BLaER1 treated with 17β-estradiol and CSF1 and Interleukin-3, amounts not matched to agents 10 nM and 100 nM (cell line): Measurements from ENCODE around the gene FUT7.
A peak's percentile ranks its signal among the peaks of the same experiment; 100 is the strongest.

ENCODE experiments used
- H3K27ac ChIP-seq, 11 experiments: shearing (Covaris generic); formaldehyde crosslinking; 2 replicates each; pipeline ENCODE4 v1.8.1; 2022
- H3K27me3 ChIP-seq, 11 experiments: shearing (Covaris generic); formaldehyde crosslinking; 2 replicates each; pipeline ENCODE4 v1.8.1; 2022
- H3K36me3 ChIP-seq, 11 experiments: shearing (Covaris generic); formaldehyde crosslinking; 2 replicates each; pipeline ENCODE4 v1.8.1; 2022
- H3K4me1 ChIP-seq, 10 experiments: shearing (Covaris generic); formaldehyde crosslinking; 2 replicates each; pipeline ENCODE4 v1.8.1; 2022
- H3K4me2 ChIP-seq, 11 experiments: shearing (Covaris generic); formaldehyde crosslinking; 2 replicates each; pipeline ENCODE4 v1.8.1; 2022
- H3K4me3 ChIP-seq, 10 experiments: shearing (Covaris generic); formaldehyde crosslinking; 2 replicates each; pipeline ENCODE4 v1.8.1; 2022
- H3K9ac ChIP-seq, 11 experiments: shearing (Covaris generic); formaldehyde crosslinking; 2 replicates each; pipeline ENCODE4 v1.8.1; 2022
- H3K9me3 ChIP-seq, 11 experiments: shearing (Covaris generic); formaldehyde crosslinking; replicated peaks in 1 of 11; 2 replicates each; pipeline ENCODE4 v1.8.1; 2022
- H4K20me1 ChIP-seq, 11 experiments: shearing (Covaris generic); formaldehyde crosslinking; 2 replicates each; pipeline ENCODE4 v1.8.1; 2022
- Cebpa-rat ChIP-seq, 11 experiments: shearing (Covaris generic); IDR thresholded peaks; 2 replicates each; pipeline ENCODE4 v1.8.1; 2022

FUT7 gene

GRCh38 chr9:137022662-137023008 lies 9.3 kb downstream of the FUT7 start:
- TF ChIP-seq Cebpa-rat (IDR thresholded peaks at IDR 0.05): no peak
- Histone ChIP-seq H3K9me3 (no peaks in the 10 kb centered on the region), H3K4me3 (no peak overlapping the region), H4K20me1 (peaks cover 3 to 85% (median 51%) of the 10 kb centered on the region in 11 experiments; a peak in 18 of 22 replicates), H3K9ac (no peak overlapping the region), H3K27ac (no peak overlapping the region), H3K27me3 (no peaks in the 10 kb centered on the region), H3K4me2 (no peak overlapping the region; a peak in 1 of 22 replicates), H3K4me1 (peaks cover 28 to 65% (median 44%) of the 10 kb centered on the region in 10 experiments), H3K36me3 (peaks cover 5 to 52% (median 26%) of the 10 kb centered on the region in 11 experiments; a peak in 21 of 22 replicates)

DNA sequence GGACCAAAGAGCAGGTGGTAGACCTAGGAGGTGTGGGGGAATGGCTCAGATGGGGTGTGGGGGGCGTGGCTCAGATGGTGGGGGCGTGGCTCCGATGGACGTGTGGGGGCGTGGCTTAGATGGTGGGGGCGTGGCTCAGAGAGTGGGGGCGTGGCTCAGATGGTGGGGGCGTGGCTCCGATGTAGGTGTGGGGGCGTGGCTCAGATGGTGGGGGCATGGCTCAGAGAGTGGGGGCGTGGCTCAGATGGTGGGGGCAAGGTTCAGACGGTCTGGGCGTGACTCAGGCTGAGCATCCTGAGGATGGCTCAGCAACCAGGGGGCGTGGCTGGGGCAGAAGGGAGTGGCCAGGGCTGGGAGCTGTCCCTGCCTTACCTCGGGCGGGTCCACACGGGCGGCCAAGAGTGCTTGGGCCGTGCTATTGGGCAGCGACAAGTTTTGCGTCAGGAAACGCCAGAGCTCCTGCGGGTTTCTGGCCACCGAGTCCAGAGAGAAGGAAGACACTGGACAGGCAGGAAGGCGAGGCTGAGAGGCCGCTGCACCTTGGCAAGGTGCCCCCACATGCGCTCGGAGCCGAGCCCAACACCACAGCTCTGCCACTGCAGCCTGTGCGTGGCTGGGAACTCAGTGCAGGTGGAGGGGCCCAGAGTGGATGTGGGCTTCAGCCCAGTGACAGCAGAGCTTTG lies 9.8 kb downstream of the FUT7 start:
- TF ChIP-seq Cebpa-rat (IDR thresholded peaks at IDR 0.05): no peak
- no peak overlapping the region for H3K4me3 ChIP-seq
- H3K27me3 ChIP-seq: no peaks in the 10 kb centered on the region
- peaks cover 23 to 60% (median 38%) of the 10 kb centered on the region in 10 experiments for H3K4me1 ChIP-seq
- H3K27ac ChIP-seq: no peak overlapping the region
- H3K9ac ChIP-seq: no peak overlapping the region
- no peak overlapping the region; a peak in 1 of 22 replicates for H3K4me2 ChIP-seq
- H4K20me1 ChIP-seq: peaks cover 3 to 85% (median 46%) of the 10 kb centered on the region in 11 experiments; a peak in 18 of 22 replicates
- no peaks in the 10 kb centered on the region for H3K9me3 ChIP-seq
- peaks cover 10 to 57% (median 32%) of the 10 kb centered on the region in 11 experiments for H3K36me3 ChIP-seq

DNA sequence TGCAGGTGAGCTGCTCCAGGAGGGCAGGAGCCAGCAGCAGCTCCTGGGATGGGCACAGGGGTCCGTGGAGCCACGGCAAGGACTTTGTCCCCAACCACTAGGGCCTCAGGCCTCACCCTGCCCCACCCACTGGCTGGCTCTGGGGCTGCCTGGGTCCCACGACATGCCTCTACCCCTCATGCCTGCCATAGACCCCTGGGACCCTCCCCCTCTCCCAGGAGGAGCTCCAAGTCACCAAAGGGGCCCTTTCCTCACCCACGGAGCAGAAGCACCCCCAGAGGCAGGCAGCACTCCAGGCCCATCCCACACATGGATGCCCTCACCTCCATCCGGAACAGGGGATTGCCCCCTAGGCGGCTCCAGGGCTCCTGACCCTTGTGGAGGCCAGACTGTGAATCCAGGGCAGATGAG lies 10.3 kb downstream of the FUT7 start:
- H3K4me3 ChIP-seq: no peak overlapping the region
- H4K20me1 ChIP-seq: peaks cover 3 to 85% (median 41%) of the 10 kb centered on the region in 11 experiments; a peak in 18 of 22 replicates
- peaks cover 15 to 63% (median 37%) of the 10 kb centered on the region in 11 experiments for H3K36me3 ChIP-seq
- no peaks in the 10 kb centered on the region for H3K9me3 ChIP-seq
- TF ChIP-seq Cebpa-rat (IDR thresholded peaks at IDR 0.05): no peak
- H3K27ac ChIP-seq: no peak overlapping the region
- H3K9ac ChIP-seq: no peak overlapping the region
- H3K4me1 ChIP-seq: peaks cover 17 to 55% (median 33%) of the 10 kb centered on the region in 10 experiments
- H3K27me3 ChIP-seq: no peaks in the 10 kb centered on the region
- no peak overlapping the region for H3K4me2 ChIP-seq

- peaks cover 11 to 49% (median 27%) of the 10 kb centered on the region in 10 experiments for H3K4me1 ChIP-seq
- H3K27me3 ChIP-seq: no peaks in the 10 kb centered on the region
- no peak for TF ChIP-seq Cebpa-rat (IDR thresholded peaks at IDR 0.05)
- H3K9me3 ChIP-seq: no peaks in the 10 kb centered on the region
- H3K4me3 ChIP-seq: no peak overlapping the region
- H3K27ac ChIP-seq: no peak overlapping the region
- H3K9ac ChIP-seq: no peak overlapping the region
- H4K20me1 ChIP-seq: peaks cover 0 to 81% (median 34%) of the 10 kb centered on the region in 11 experiments; a peak in 18 of 22 replicates
- H3K36me3 ChIP-seq: peaks cover 21 to 69% (median 43%) of the 10 kb centered on the region in 11 experiments
- H3K4me2 ChIP-seq: no peak overlapping the region
These were observed 10.9 kb downstream of the FUT7 start for GRCh38 chr9:137020771-137021567.

DNA sequence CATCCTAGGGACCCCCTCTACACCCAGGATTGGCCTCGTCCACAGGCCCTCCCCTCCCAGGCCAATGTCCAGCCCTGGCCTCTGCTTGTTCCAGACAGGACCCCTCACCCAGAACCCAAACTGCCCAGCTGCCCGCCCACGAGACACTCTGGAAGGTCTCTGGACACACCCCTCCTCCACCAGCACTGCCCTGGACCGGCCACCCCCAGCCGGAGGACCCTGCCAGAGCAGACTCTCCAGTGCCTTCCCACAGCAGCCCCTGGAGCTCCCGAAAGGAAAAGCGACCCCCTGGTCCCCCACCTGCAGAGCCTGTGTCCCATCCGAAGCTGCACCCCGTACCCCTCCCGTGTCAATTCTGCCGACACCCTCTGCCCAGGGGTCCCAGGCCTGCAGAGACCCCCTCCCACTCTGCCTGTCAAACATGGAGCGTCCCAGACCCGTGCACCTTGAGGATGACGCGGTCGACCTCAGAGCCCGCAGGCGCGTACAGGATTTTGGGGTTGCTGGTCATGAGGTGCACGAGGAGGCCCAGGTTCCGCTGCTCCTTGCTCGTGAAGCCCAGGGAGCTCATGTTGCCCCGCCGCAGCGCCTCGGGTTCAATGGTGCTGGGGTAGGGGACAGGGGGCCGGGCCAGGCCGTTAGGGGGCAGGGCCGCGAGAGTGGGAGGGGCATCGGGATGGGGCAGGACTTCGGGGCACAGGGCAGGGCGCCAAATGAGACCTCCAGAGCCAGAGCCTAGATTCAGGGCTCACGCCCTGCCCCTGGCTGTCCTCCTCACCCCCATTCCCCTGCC lies 11.8 kb downstream of the FUT7 start:
- no peaks in the 10 kb centered on the region for H3K27me3 ChIP-seq
- no peak for TF ChIP-seq Cebpa-rat (IDR thresholded peaks at IDR 0.05)
- peaks cover 28 to 76% (median 50%) of the 10 kb centered on the region in 11 experiments for H3K36me3 ChIP-seq
- H3K9me3 ChIP-seq: no peaks in the 10 kb centered on the region
- peaks cover 0 to 78% (median 26%) of the 10 kb centered on the region in 11 experiments; a peak in 18 of 22 replicates for H4K20me1 ChIP-seq
- H3K27ac ChIP-seq: no peak overlapping the region
- peak overlapping the region in 5 of 11 experiments; percentile 2 to 35 (median 12); a peak in 2 of 22 replicates for H3K4me2 ChIP-seq
- H3K4me3 ChIP-seq: no peak overlapping the region
- no peak overlapping the region for H3K9ac ChIP-seq
- H3K4me1 ChIP-seq: peaks cover 3 to 40% (median 18%) of the 10 kb centered on the region in 10 experiments

DNA sequence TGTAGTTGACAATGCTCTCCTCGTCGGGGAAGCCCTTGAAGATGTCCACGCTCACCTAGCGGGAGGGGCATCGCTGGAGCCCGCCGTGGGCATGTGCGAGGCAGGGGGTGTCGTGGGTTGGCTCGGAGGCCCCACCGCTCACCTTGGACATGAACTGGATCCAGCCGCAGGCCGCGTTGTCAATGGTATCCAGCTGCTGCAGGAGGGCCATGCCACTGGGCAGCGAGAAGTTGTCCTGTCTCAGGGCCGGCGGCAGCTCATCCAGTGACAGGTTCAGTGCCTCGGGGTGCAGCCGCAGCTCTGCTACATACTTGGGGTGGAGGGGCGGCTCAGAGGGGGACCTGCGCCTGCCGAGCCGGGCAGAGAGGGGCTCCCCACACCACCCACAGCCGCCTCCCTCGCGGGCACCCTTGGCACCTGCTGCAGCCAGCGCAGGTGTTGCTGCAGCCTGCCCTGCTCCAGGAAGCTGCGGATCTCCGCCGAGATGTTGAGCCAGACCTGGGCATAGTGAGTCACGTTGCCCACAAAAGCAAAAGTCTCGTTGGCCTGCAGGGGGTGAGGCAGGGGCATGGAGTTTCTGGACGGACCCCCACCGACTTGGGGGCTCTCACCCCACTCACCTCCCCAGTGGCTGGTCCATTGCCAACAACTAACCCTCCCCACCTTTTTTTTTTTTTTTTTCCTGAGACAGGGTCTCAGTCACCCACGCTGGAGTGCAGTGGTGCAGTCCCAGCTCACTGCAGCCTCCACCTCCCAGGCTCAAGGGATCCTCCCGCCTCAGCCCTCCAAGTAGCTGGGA lies 12.9 kb downstream of the FUT7 start:
- Histone ChIP-seq H3K4me1 (peaks cover 0 to 29% (median 12%) of the 10 kb centered on the region in 10 experiments; a peak in 13 of 20 replicates), H3K36me3 (peaks cover 37 to 85% (median 60%) of the 10 kb centered on the region in 11 experiments), H4K20me1 (peaks cover 0 to 78% (median 17%) of the 10 kb centered on the region in 11 experiments; a peak in 13 of 22 replicates), H3K4me2 (peak overlapping the region in 2 of 11 experiments; percentile 18 to 35; a peak in 2 of 22 replicates), H3K27me3 (no peaks in the 10 kb centered on the region), H3K27ac (no peak overlapping the region), H3K9ac (no peak overlapping the region), H3K9me3 (no peaks in the 10 kb centered on the region), H3K4me3 (no peak overlapping the region)
- no peak for TF ChIP-seq Cebpa-rat (IDR thresholded peaks at IDR 0.05)

GRCh38 chr9:137017791-137018497 lies 13.9 kb downstream of the FUT7 start:
- H4K20me1 ChIP-seq: peaks cover 0 to 73% (median 10%) of the 10 kb centered on the region in 11 experiments; a peak in 10 of 22 replicates
- H3K9me3 ChIP-seq: no peaks in the 10 kb centered on the region
- H3K36me3 ChIP-seq: peaks cover 37 to 86% (median 64%) of the 10 kb centered on the region in 11 experiments
- H3K27me3 ChIP-seq: no peaks in the 10 kb centered on the region
- no peak for TF ChIP-seq Cebpa-rat (IDR thresholded peaks at IDR 0.05)
- H3K27ac ChIP-seq: no peak overlapping the region
- no peak overlapping the region for H3K4me2 ChIP-seq
- H3K9ac ChIP-seq: no peak overlapping the region
- no peak overlapping the region for H3K4me3 ChIP-seq
- peaks cover 0 to 18% (median 8%) of the 10 kb centered on the region in 10 experiments; a peak in 10 of 20 replicates for H3K4me1 ChIP-seq
